GM23338 (cell line): ENCODE measurements around the gene ZNF324B. TPM values are rescaled to one million over a fixed set of nuclear protein-coding genes. Genes with fewer than 3 reads are reported as not detected.

ENCODE experiments used
- ATAC-seq: fragments of 200-7000 bp; cut with Tn5 transposase; 3 replicates; pipeline ENCODE4 v1.9.1; 2020
- DNase-seq: peaks from one replicate; pipeline ENCODE4 v3.0.0-alpha.2; 2015; ENCODE audit warnings: low spot score
- H2AFZ ChIP-seq: fragments of 200-600 bp; sonication (generic); 2 replicates; pipeline ENCODE4 v1.8.0; 2016; ENCODE audit warnings: antibody characterized with exemption, mild to moderate bottlenecking, moderate library complexity
- H3F3A ChIP-seq: fragments of 200-600 bp; sonication (generic); replicated peaks from 2 replicates; pipeline ENCODE4 v1.8.0; 2017; ENCODE audit warnings: antibody characterized with exemption, mixed run types, low read depth
- H3K27ac ChIP-seq: fragments of 200-600 bp; sonication (generic); 2 replicates; pipeline ENCODE4 v1.6.1; 2016; ENCODE audit warnings: low read depth
- H3K27me3 ChIP-seq: fragments of 200-600 bp; sonication (generic); 2 replicates; pipeline ENCODE4 v1.8.0; 2016; ENCODE audit warnings: mild to moderate bottlenecking, mixed run types, moderate library complexity; ENCODE audit not compliant: insufficient read depth
- H3K36me3 ChIP-seq: fragments of 200-600 bp; sonication (generic); 2 replicates; pipeline ENCODE4 v1.8.0; 2016; ENCODE audit warnings: mild to moderate bottlenecking; ENCODE audit not compliant: insufficient read depth
- H3K4me1 ChIP-seq: fragments of 200-600 bp; sonication (generic); 2 replicates; pipeline ENCODE4 v1.8.0; 2016; ENCODE audit warnings: mild to moderate bottlenecking, moderate library complexity; ENCODE audit not compliant: insufficient read depth
- H3K4me2 ChIP-seq: fragments of 200-600 bp; sonication (generic); 2 replicates; pipeline ENCODE4 v1.7.1; 2017; ENCODE audit warnings: mixed run types
- H3K4me3 ChIP-seq: fragments of 200-600 bp; sonication (generic); 2 replicates; pipeline ENCODE4 v1.6.1; 2016; ENCODE audit warnings: mixed run types
- H3K79me2 ChIP-seq: fragments of 200-600 bp; sonication (generic); replicated peaks from 2 replicates; pipeline ENCODE4 v1.8.0; 2017; ENCODE audit warnings: mild to moderate bottlenecking; ENCODE audit not compliant: insufficient read depth
- H3K9me2 ChIP-seq: fragments of 200-600 bp; sonication (generic); 2 replicates; pipeline ENCODE4 v1.8.0; 2017; ENCODE audit not compliant: insufficient read depth
- H4K20me1 ChIP-seq: fragments of 200-600 bp; sonication (generic); replicated peaks from 2 replicates; pipeline ENCODE4 v1.8.0; 2017; ENCODE audit warnings: mild to moderate bottlenecking; ENCODE audit not compliant: insufficient read depth
- H3K27ac Mint-ChIP-seq: 2 replicates; pipeline ENCODE4 v1.8.0; 2020; ENCODE audit warnings: inconsistent platforms, mild to moderate bottlenecking, moderate library complexity, mixed read lengths
- H3K27me3 Mint-ChIP-seq: 3 replicates; pipeline ENCODE4 v1.8.0; 2022; ENCODE audit warnings: low read depth, mild to moderate bottlenecking, moderate library complexity, mixed read lengths, inconsistent platforms; ENCODE audit not compliant: insufficient read depth, poor library complexity
- H3K36me3 Mint-ChIP-seq: 3 replicates; pipeline ENCODE4 v1.8.0; 2021; ENCODE audit warnings: low read depth, mild to moderate bottlenecking, inconsistent platforms, moderate library complexity, mixed read lengths
- H3K4me1 Mint-ChIP-seq: 3 replicates; pipeline ENCODE4 v1.8.0; 2020; ENCODE audit warnings: mild to moderate bottlenecking, inconsistent platforms, mixed read lengths
- H3K4me3 Mint-ChIP-seq: 3 replicates; pipeline ENCODE4 v1.8.0; 2021; ENCODE audit warnings: moderate library complexity, mild to moderate bottlenecking, inconsistent platforms, mixed read lengths
- H3K9me3 Mint-ChIP-seq: 3 replicates; pipeline ENCODE4 v1.8.0; 2020; ENCODE audit warnings: moderate library complexity, mild to moderate bottlenecking, inconsistent platforms, mixed read lengths
- CREB1 ChIP-seq: fragments of 250-450 bp; sonication (Bioruptor Pico); IDR thresholded peaks from 2 replicates; pipeline ENCODE4 v1.5.0; 2020; ENCODE audit warnings: low read depth, mild to moderate bottlenecking, moderate library complexity
- EZH2 ChIP-seq: fragments of 200-600 bp; sonication (generic); IDR thresholded peaks from one replicate; pipeline ENCODE4 v1.8.0; 2017; ENCODE audit warnings: antibody characterized with exemption, mild to moderate bottlenecking, low read depth; ENCODE audit not compliant: unreplicated experiment
- EZH2phosphoT487 ChIP-seq: fragments of 200-600 bp; sonication (generic); IDR thresholded peaks from one replicate; pipeline ENCODE4 v1.8.1; 2018; ENCODE audit warnings: antibody characterized with exemption; ENCODE audit not compliant: unreplicated experiment
- JUNB ChIP-seq: IDR thresholded peaks from one replicate; pipeline ENCODE4 v1.6.1; 2016; ENCODE audit warnings: antibody characterized with exemption; ENCODE audit not compliant: unreplicated experiment
- NANOG ChIP-seq: IDR thresholded peaks from 2 replicates; pipeline ENCODE4 v1.6.1; 2016; ENCODE audit warnings: antibody characterized with exemption, borderline replicate concordance
- POLR2AphosphoS5 ChIP-seq: IDR thresholded peaks from 2 replicates; pipeline ENCODE4 v1.6.1; 2016; ENCODE audit warnings: antibody characterized with exemption, low read depth
- STAT1 ChIP-seq: IDR thresholded peaks from one replicate; pipeline ENCODE4 v1.6.1; 2016; ENCODE audit warnings: antibody characterized with exemption; ENCODE audit not compliant: unreplicated experiment
- ZNF114 ChIP-seq: fragments of 250-450 bp; sonication (Bioruptor Pico); IDR thresholded peaks from 2 replicates; pipeline ENCODE4 v1.5.0; 2020; ENCODE audit warnings: mild to moderate bottlenecking, moderate library complexity
- ZNF331 ChIP-seq: fragments of 250-450 bp; sonication (Bioruptor Pico); IDR thresholded peaks from 2 replicates; pipeline ENCODE4 v1.5.0; 2020; ENCODE audit warnings: low read depth, mild to moderate bottlenecking, moderate library complexity
- polyA plus RNA-seq: library from polyadenylated mRNA; unstranded; fragments of >200 nt; fragmentation: Nextera tagmentation; extraction: Ambion mirVana; gene quantifications from 2 replicates; pipeline ENCODE4 v1.2.1, GENCODE V29; 2016
- total RNA-seq: library from RNA; depleted of rRNA; stranded (reverse); fragments of >200 nt; shearing (Covaris generic); gene quantifications from 2 replicates; pipeline ENCODE4 v1.2.3, GENCODE V29; 2014
- TF ChIP-seq, protein P1 (sequence below): IDR thresholded peaks from one replicate; pipeline ENCODE4 v1.6.1; 2018; ENCODE audit warnings: antibody characterized with exemption; ENCODE audit not compliant: unreplicated experiment
- TF ChIP-seq, protein P2 (sequence below), 2 experiments: fragments of 200-600 bp in 1 of 2; sonication (generic) in 1 of 2; conservative IDR thresholded peaks; 2 replicates each; pipeline versions ENCODE4 v1.5.1 to v1.6.1; 2016 to 2017; ENCODE audit warnings: antibody characterized with exemption in 2 of 2, low read depth in 2 of 2, mild to moderate bottlenecking in 2 of 2, moderate library complexity in 1 of 2
- TF ChIP-seq, protein P3 (sequence below): IDR thresholded peaks from 2 replicates; pipeline ENCODE4 v1.6.1; 2016; ENCODE audit warnings: antibody characterized with exemption
- TF ChIP-seq, protein P4 (sequence below): fragments of 250-450 bp; sonication (Bioruptor Pico); IDR thresholded peaks from 2 replicates; pipeline ENCODE4 v1.5.0; 2020; ENCODE audit warnings: mild to moderate bottlenecking, moderate library complexity

Gene ZNF324B
- total and polyA plus RNA-seq, 2 experiments from 2014 or later, result 0.50 to 4.7 TPM

GRCh38 chr19:58471736-58472135, 20.3 kb downstream of the ZNF324B start:
- peaks cover 13% of the 10 kb centered on the region for H3F3A ChIP-seq
- no peaks in the 10 kb centered on the region for H3K27me3 ChIP-seq
- no peak overlapping the region for H3K4me3 Mint-ChIP-seq
- no peak overlapping the region for H3K27ac ChIP-seq
- peaks cover 21% of the 10 kb centered on the region for H3K27me3 Mint-ChIP-seq
- no peaks in the 10 kb centered on the region for H4K20me1 ChIP-seq
- no peak overlapping the region for H2AFZ ChIP-seq
- ATAC-seq (no peak), DNase-seq (no peak)
- peaks cover 15% of the 10 kb centered on the region for H3K36me3 Mint-ChIP-seq
- H3K4me1 ChIP-seq, result peaks cover 4% of the 10 kb centered on the region; the same call in 1 of the 2 replicates
- H3K9me2 ChIP-seq, result no peaks in the 10 kb centered on the region
- H3K4me1 Mint-ChIP-seq, result peaks cover 20% of the 10 kb centered on the region
- TF ChIP-seq CREB1, result no peak
- no peak for TF ChIP-seq ZNF331 (CRISPR knock-in tag)
- no peak for TF ChIP-seq NANOG
- TF ChIP-seq, protein P1, sequence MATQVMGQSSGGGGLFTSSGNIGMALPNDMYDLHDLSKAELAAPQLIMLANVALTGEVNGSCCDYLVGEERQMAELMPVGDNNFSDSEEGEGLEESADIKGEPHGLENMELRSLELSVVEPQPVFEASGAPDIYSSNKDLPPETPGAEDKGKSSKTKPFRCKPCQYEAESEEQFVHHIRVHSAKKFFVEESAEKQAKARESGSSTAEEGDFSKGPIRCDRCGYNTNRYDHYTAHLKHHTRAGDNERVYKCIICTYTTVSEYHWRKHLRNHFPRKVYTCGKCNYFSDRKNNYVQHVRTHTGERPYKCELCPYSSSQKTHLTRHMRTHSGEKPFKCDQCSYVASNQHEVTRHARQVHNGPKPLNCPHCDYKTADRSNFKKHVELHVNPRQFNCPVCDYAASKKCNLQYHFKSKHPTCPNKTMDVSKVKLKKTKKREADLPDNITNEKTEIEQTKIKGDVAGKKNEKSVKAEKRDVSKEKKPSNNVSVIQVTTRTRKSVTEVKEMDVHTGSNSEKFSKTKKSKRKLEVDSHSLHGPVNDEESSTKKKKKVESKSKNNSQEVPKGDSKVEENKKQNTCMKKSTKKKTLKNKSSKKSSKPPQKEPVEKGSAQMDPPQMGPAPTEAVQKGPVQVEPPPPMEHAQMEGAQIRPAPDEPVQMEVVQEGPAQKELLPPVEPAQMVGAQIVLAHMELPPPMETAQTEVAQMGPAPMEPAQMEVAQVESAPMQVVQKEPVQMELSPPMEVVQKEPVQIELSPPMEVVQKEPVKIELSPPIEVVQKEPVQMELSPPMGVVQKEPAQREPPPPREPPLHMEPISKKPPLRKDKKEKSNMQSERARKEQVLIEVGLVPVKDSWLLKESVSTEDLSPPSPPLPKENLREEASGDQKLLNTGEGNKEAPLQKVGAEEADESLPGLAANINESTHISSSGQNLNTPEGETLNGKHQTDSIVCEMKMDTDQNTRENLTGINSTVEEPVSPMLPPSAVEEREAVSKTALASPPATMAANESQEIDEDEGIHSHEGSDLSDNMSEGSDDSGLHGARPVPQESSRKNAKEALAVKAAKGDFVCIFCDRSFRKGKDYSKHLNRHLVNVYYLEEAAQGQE, result no peak
- no peak for TF ChIP-seq EZH2phosphoT487
- TF ChIP-seq, protein P2, sequence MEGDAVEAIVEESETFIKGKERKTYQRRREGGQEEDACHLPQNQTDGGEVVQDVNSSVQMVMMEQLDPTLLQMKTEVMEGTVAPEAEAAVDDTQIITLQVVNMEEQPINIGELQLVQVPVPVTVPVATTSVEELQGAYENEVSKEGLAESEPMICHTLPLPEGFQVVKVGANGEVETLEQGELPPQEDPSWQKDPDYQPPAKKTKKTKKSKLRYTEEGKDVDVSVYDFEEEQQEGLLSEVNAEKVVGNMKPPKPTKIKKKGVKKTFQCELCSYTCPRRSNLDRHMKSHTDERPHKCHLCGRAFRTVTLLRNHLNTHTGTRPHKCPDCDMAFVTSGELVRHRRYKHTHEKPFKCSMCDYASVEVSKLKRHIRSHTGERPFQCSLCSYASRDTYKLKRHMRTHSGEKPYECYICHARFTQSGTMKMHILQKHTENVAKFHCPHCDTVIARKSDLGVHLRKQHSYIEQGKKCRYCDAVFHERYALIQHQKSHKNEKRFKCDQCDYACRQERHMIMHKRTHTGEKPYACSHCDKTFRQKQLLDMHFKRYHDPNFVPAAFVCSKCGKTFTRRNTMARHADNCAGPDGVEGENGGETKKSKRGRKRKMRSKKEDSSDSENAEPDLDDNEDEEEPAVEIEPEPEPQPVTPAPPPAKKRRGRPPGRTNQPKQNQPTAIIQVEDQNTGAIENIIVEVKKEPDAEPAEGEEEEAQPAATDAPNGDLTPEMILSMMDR (conservative IDR thresholded peaks at IDR 0.05; ENCODE audit: low read depth in 2 of 2), result no peak
- no peak for TF ChIP-seq JUNB
- TF ChIP-seq EZH2, result no peak
- TF ChIP-seq POLR2AphosphoS5, result no peak
- TF ChIP-seq, protein P3, sequence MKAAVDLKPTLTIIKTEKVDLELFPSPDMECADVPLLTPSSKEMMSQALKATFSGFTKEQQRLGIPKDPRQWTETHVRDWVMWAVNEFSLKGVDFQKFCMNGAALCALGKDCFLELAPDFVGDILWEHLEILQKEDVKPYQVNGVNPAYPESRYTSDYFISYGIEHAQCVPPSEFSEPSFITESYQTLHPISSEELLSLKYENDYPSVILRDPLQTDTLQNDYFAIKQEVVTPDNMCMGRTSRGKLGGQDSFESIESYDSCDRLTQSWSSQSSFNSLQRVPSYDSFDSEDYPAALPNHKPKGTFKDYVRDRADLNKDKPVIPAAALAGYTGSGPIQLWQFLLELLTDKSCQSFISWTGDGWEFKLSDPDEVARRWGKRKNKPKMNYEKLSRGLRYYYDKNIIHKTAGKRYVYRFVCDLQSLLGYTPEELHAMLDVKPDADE, result no peak
- TF ChIP-seq STAT1, result no peak
- TF ChIP-seq, protein P4, sequence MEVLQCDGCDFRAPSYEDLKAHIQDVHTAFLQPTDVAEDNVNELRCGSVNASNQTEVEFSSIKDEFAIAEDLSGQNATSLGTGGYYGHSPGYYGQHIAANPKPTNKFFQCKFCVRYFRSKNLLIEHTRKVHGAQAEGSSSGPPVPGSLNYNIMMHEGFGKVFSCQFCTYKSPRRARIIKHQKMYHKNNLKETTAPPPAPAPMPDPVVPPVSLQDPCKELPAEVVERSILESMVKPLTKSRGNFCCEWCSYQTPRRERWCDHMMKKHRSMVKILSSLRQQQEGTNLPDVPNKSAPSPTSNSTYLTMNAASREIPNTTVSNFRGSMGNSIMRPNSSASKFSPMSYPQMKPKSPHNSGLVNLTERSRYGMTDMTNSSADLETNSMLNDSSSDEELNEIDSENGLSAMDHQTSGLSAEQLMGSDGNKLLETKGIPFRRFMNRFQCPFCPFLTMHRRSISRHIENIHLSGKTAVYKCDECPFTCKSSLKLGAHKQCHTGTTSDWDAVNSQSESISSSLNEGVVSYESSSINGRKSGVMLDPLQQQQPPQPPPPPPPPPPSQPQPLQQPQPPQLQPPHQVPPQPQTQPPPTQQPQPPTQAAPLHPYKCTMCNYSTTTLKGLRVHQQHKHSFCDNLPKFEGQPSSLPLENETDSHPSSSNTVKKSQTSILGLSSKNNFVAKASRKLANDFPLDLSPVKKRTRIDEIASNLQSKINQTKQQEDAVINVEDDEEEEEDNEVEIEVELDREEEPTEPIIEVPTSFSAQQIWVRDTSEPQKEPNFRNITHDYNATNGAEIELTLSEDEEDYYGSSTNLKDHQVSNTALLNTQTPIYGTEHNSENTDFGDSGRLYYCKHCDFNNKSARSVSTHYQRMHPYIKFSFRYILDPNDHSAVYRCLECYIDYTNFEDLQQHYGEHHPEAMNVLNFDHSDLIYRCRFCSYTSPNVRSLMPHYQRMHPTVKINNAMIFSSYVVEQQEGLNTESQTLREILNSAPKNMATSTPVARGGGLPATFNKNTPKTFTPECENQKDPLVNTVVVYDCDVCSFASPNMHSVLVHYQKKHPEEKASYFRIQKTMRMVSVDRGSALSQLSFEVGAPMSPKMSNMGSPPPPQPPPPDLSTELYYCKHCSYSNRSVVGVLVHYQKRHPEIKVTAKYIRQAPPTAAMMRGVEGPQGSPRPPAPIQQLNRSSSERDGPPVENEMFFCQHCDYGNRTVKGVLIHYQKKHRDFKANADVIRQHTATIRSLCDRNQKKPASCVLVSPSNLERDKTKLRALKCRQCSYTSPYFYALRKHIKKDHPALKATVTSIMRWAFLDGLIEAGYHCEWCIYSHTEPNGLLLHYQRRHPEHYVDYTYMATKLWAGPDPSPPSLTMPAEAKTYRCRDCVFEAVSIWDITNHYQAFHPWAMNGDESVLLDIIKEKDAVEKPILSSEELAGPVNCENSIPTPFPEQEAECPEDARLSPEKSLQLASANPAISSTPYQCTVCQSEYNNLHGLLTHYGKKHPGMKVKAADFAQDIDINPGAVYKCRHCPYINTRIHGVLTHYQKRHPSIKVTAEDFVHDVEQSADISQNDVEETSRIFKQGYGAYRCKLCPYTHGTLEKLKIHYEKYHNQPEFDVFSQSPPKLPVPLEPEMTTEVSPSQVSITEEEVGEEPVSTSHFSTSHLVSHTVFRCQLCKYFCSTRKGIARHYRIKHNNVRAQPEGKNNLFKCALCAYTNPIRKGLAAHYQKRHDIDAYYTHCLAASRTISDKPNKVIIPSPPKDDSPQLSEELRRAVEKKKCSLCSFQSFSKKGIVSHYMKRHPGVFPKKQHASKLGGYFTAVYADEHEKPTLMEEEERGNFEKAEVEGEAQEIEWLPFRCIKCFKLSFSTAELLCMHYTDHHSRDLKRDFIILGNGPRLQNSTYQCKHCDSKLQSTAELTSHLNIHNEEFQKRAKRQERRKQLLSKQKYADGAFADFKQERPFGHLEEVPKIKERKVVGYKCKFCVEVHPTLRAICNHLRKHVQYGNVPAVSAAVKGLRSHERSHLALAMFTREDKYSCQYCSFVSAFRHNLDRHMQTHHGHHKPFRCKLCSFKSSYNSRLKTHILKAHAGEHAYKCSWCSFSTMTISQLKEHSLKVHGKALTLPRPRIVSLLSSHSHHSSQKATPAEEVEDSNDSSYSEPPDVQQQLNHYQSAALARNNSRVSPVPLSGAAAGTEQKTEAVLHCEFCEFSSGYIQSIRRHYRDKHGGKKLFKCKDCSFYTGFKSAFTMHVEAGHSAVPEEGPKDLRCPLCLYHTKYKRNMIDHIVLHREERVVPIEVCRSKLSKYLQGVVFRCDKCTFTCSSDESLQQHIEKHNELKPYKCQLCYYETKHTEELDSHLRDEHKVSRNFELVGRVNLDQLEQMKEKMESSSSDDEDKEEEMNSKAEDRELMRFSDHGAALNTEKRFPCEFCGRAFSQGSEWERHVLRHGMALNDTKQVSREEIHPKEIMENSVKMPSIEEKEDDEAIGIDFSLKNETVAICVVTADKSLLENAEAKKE (CRISPR knock-in tag), result no peak
- TF ChIP-seq ZNF114 (CRISPR knock-in tag), result no peak
- no peaks in the 10 kb centered on the region for H3K79me2 ChIP-seq
- no peak overlapping the region for H3K4me2 ChIP-seq
- no peak overlapping the region for H3K4me3 ChIP-seq
- no peak overlapping the region for H3K27ac Mint-ChIP-seq
- H3K9me3 Mint-ChIP-seq, result no peaks in the 10 kb centered on the region
- H3K36me3 ChIP-seq, result no peaks in the 10 kb centered on the region
